BJ (cell line): Measurements from ENCODE around the gene NCOA7. TPM values are rescaled to one million over a fixed set of nuclear protein-coding genes. Genes with fewer than 3 reads are reported as not detected.

Source experiments
- CTCF ChIA-PET: fragments of 350-600 bp; formaldehyde crosslinking; extraction: SDS; loops from one replicate; lab custom pipeline; 2021; ENCODE audit warnings: antibody characterized with exemption, inconsistent platforms; lab: Yijun Ruan, JAX
- POLR2A ChIA-PET: fragments of 300-600 bp; sonication (Branson Sonifier 250); formaldehyde crosslinking; extraction: SDS; loops from one replicate; lab custom pipeline; 2021; ENCODE audit warnings: antibody characterized with exemption; lab: Charles Lee
- DNase-seq: peaks from one replicate; pipeline ENCODE4 v3.0.0-alpha.2; 2011; ENCODE audit warnings: low read depth
- H3K27me3 ChIP-seq: 2 replicates; pipeline ENCODE4 v1.6.0; 2011; ENCODE audit warnings: low read length; ENCODE audit not compliant: control insufficient read depth, insufficient read depth
- H3K36me3 ChIP-seq: 2 replicates; pipeline ENCODE4 v1.5.1; 2011; ENCODE audit warnings: low read length; ENCODE audit not compliant: control insufficient read depth, insufficient read depth
- H3K4me3 ChIP-seq: 2 replicates; pipeline ENCODE4 v1.5.1; 2011; ENCODE audit warnings: low read depth, mild to moderate bottlenecking, control low read depth, low read length
- CTCF ChIP-seq: IDR thresholded peaks from 2 replicates; pipeline ENCODE4 v1.5.1; 2011; ENCODE audit warnings: low read depth, mild to moderate bottlenecking, control low read depth, inconsistent platforms, low read length, moderate library complexity; ENCODE audit not compliant: insufficient read depth
- polyA plus RNA-seq: library from polyadenylated mRNA; depleted of rRNA; stranded (reverse); fragments of >200 nt; gene quantifications from 2 replicates; pipeline ENCODE4 v1.2.3, GENCODE V29; 2011

The NCOA7 gene
- polyA plus RNA-seq, 1 experiment = 27.2 TPM

GRCh38 chr6:125888989-125889656 lies 98.4 kb downstream of the NCOA7 start:
- peaks cover 6% of the 10 kb centered on the region for H3K36me3 ChIP-seq
- peak; percentile 40 for TF ChIP-seq CTCF
- no peak for DNase-seq
- POLR2A ChIA-PET = no interaction called here
- CTCF ChIA-PET = interaction anchor here (0.7 to 1.5 kb wide), 5 partner anchors 17 to 82 kb away, joined by 3 to 7 read pairs (median 3); partner anchors contain the start of gene HINT3
- no peaks in the 10 kb centered on the region for H3K27me3 ChIP-seq
- H3K4me3 ChIP-seq = no peak overlapping the region

- no peak for TF ChIP-seq CTCF
- ChIA-PET CTCF (interaction anchor here (0.9 to 1.5 kb wide), 4 partner anchors 10 to 58 kb away, joined by 3 to 4 read pairs (median 4); partner anchors contain the start of gene HINT3), POLR2A (no interaction called here)
- Histone ChIP-seq H3K36me3 (peaks cover 2% of the 10 kb centered on the region; the same call in 1 of the 2 replicates), H3K27me3 (no peaks in the 10 kb centered on the region), H3K4me3 (no peak overlapping the region)
- no peak for DNase-seq
Measured at GRCh38 chr6:125899726-125900182, 109.0 kb downstream of the NCOA7 start.

- DNase-seq = no peak
- no peaks in the 10 kb centered on the region for H3K27me3 ChIP-seq
- TF ChIP-seq CTCF = no peak
- H3K36me3 ChIP-seq = peaks cover 4% of the 10 kb centered on the region; the same call in 1 of the 2 replicates
- POLR2A ChIA-PET = no interaction called here
- CTCF ChIA-PET = interaction anchor here (1.0 to 3.2 kb wide), 4 partner anchors 10 to 69 kb away, joined by 3 to 13 read pairs (median 4); partner anchors contain the start of gene HINT3
- no peak overlapping the region for H3K4me3 ChIP-seq
Measured at GRCh38 chr6:125904871-125905270, 114.1 kb downstream of the NCOA7 start.

- ChIA-PET POLR2A (no interaction called here), CTCF (interaction anchor here (1.0 to 3.2 kb wide), 12 partner anchors 9 to 116 kb away, joined by 3 to 13 read pairs (median 5); partner anchors contain the start of genes HINT3 and NCOA7)
- Histone ChIP-seq H3K27me3 (no peaks in the 10 kb centered on the region), H3K4me3 (no peak overlapping the region), H3K36me3 (peaks cover 4% of the 10 kb centered on the region; the same call in 1 of the 2 replicates)
- DNase-seq = no peak
- TF ChIP-seq CTCF = peak; percentile 74
Measured at GRCh38 chr6:125906158-125906998, 115.6 kb downstream of the NCOA7 start.
